Measurements from ENCODE around the gene DHRS1. TPM values are rescaled to one million over a fixed set of nuclear protein-coding genes. Genes with fewer than 3 reads are reported as not detected.

DHRS1 gene
- total and polyA plus RNA-seq, 7 donors = 13.9 to 56.6 (median 34.6) TPM

DNA sequence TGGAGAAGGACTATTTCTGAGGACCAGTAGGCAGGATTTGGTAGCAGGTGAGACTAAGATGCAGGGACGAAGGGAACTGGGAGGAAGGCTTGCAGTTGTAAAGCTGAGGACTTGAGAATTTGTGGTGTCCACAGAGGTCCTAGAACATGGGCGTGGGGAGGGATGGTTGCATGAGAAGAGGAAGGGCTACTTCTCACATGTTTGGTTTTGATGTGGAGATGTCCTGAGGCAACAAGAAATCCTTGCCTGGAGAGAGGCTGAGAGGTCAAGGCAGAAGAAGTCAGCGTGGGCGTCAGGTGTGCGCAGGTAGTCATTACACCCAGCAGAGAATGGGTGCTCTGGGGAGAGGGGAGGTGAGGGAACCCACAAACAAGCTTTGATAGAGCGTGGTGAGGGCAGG lies 22.5 kb downstream of the DHRS1 start:
- no peak for DNase-seq
- H3K4me1 ChIP-seq = peaks cover 0 to 2% (median under 1%) of the 10 kb centered on the region in 4 donors
- intact Hi-C loops (cut with DNase I) = no loop called here
- TF ChIP-seq EP300 (IDR thresholded peaks at IDR 0.05) (no peak), CTCF (IDR thresholded peaks at IDR 0.05) (no peak), POLR2AphosphoS5 (IDR thresholded peaks at IDR 0.05) (no peak), POLR2A (IDR thresholded peaks at IDR 0.05) (no peak)
- H3K9me3 ChIP-seq = no peaks in the 10 kb centered on the region
- H3K27me3 ChIP-seq = no peaks in the 10 kb centered on the region
- no peak overlapping the region for H3K4me3 ChIP-seq
- H3K36me3 ChIP-seq = no peaks in the 10 kb centered on the region
- WGBS, 2 donors = 92 to 93% methylated on average over 6 of the region's 6 CpGs
- H3K27ac ChIP-seq = peak overlapping the region in 2 of 4 donors; percentile 7 to 25

DNA sequence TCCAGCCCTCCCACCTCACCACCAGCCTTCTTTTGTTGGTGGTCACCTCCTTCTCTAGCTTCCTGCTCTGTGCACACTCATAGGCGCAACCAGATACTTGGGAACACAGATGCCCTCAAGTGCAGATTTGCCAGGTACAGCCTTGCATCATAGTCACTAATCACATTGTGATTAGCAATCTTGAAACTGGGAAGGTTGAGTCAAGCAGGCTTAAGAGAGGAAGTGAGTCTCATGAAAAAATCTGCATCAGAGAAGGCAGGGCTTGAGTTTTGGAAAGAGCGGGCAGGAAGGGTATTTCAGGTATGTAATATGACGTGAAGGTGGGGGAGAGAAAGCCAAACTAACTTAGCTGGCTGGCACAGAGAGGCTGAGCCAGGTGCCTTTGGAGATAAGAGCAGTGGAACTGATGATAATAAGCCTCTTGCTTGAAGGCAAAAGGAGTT lies 25.5 kb downstream of the DHRS1 start:
- intact Hi-C loops (cut with DNase I) = no loop called here
- no peak for DNase-seq
- no peaks in the 10 kb centered on the region for H3K9me3 ChIP-seq
- H3K4me1 ChIP-seq = peaks cover 0 to 10% (median 7%) of the 10 kb centered on the region in 4 donors
- WGBS, 2 donors = 60 to 84% methylated on average over 3 of the region's 3 CpGs
- peaks cover 0 to 3% (median 0%) of the 10 kb centered on the region in 4 donors for H3K36me3 ChIP-seq
- TF ChIP-seq EP300 (IDR thresholded peaks at IDR 0.05) = no peak
- no peak overlapping the region for H3K27ac ChIP-seq
- H3K4me3 ChIP-seq = no peak overlapping the region
- H3K27me3 ChIP-seq = no peaks in the 10 kb centered on the region

GRCh38 chr14:24273422-24273998 lies 26.1 kb downstream of the DHRS1 start:
- H3K4me1 ChIP-seq = peaks cover 0 to 10% (median 7%) of the 10 kb centered on the region in 4 donors
- intact Hi-C loops (cut with DNase I) = no loop called here
- H3K27ac ChIP-seq = no peak overlapping the region
- H3K4me3 ChIP-seq = no peak overlapping the region
- H3K9me3 ChIP-seq = no peaks in the 10 kb centered on the region
- TF ChIP-seq POLR2AphosphoS5 (IDR thresholded peaks at IDR 0.05) = no peak
- no peak for TF ChIP-seq EP300 (IDR thresholded peaks at IDR 0.05)
- no peak for TF ChIP-seq CTCF (IDR thresholded peaks at IDR 0.05)
- 82 to 94% methylated on average over 3 of the region's 3 CpGs for WGBS, 2 donors
- H3K36me3 ChIP-seq = peaks cover 0 to 8% (median 0%) of the 10 kb centered on the region in 4 donors
- DNase-seq = no peak
- no peaks in the 10 kb centered on the region for H3K27me3 ChIP-seq

GRCh38 chr14:24272467-24272866 lies 27.1 kb downstream of the DHRS1 start:
- no peaks in the 10 kb centered on the region for H3K9me3 ChIP-seq
- H3K4me3 ChIP-seq = no peak overlapping the region
- no peak for TF ChIP-seq CTCF (IDR thresholded peaks at IDR 0.05)
- no peak for TF ChIP-seq POLR2AphosphoS5 (IDR thresholded peaks at IDR 0.05)
- no peak for TF ChIP-seq POLR2A (IDR thresholded peaks at IDR 0.05)
- H3K27ac ChIP-seq = no peak overlapping the region
- peaks cover 0 to 19% (median 0%) of the 10 kb centered on the region in 4 donors for H3K36me3 ChIP-seq
- H3K27me3 ChIP-seq = no peaks in the 10 kb centered on the region
- intact Hi-C loops (cut with DNase I) = no loop called here
- DNase-seq = no peak
- 92% methylated on average over 2 of the region's 2 CpGs for WGBS, 2 donors
- peaks cover 0 to 10% (median 7%) of the 10 kb centered on the region in 4 donors for H3K4me1 ChIP-seq

GRCh38 chr14:24271834-24272263 lies 27.7 kb downstream of the DHRS1 start:
- DNase-seq = no peak

More at GRCh38 chr14:24271834-24272263, 27.7 kb downstream of the DHRS1 start:
- peak overlapping the region; percentile 75 to 96 (median 82) for H3K4me3 ChIP-seq
- no peaks in the 10 kb centered on the region for H3K27me3 ChIP-seq
- H3K36me3 ChIP-seq = peaks cover 0 to 24% (median 0%) of the 10 kb centered on the region in 4 donors
- WGBS, 2 donors = 10 to 19% methylated on average over 3 of the region's 3 CpGs
- TF ChIP-seq CTCF (IDR thresholded peaks at IDR 0.05) (no peak), POLR2A (IDR thresholded peaks at IDR 0.05) (peak in 1 of 2 donors; percentile 1)
- peaks cover 0 to 10% (median 7%) of the 10 kb centered on the region in 4 donors for H3K4me1 ChIP-seq
- no peaks in the 10 kb centered on the region for H3K9me3 ChIP-seq
- H3K27ac ChIP-seq = peak overlapping the region; percentile 94 to 99 (median 96)
- intact Hi-C loops (cut with DNase I) = loop anchor here (1.0 kb wide), 1 partner anchor 29 kb away; no protein-coding TSS in a partner anchor

All from sigmoid colon (tissue), 7 donors.